Stomach smooth muscle (tissue), 2 donors: ENCODE measurements around the gene RTCB.
"Not testable (repeated sequence)": the region's sequence is repeated elsewhere in the genome, so short reads cannot be mapped to it uniquely, and the experiment has no call there.

Experiments
- H3K27ac ChIP-seq: one replicate; pipeline ENCODE4 v1.7.0; 2013; ENCODE audit warnings: mild to moderate bottlenecking, low read length, inconsistent platforms
- H3K27me3 ChIP-seq, 2 donors: one replicate each; pipeline ENCODE4 v1.7.0; 2013; ENCODE audit warnings: low read length in 2 of 2; ENCODE audit not compliant: insufficient read depth in 2 of 2, control insufficient read depth in 1 of 2
- H3K36me3 ChIP-seq, 2 donors: one replicate each; pipeline ENCODE4 v1.7.0; 2013; ENCODE audit warnings: low read length in 2 of 2; ENCODE audit not compliant: control insufficient read depth in 2 of 2, insufficient read depth in 2 of 2
- H3K4me1 ChIP-seq: one replicate; pipeline ENCODE4 v1.7.0; 2013; ENCODE audit warnings: low read length; ENCODE audit not compliant: control insufficient read depth, insufficient read depth
- H3K4me3 ChIP-seq, 2 donors: one replicate each; pipeline ENCODE4 v1.7.0; 2013; ENCODE audit warnings: low read length in 2 of 2
- H3K9ac ChIP-seq, 2 donors: one replicate each; pipeline ENCODE4 v1.7.0; 2013; ENCODE audit warnings: low read length in 2 of 2, mild to moderate bottlenecking in 1 of 2
- H3K9me3 ChIP-seq, 2 donors: one replicate each; pipeline ENCODE4 v1.7.0; 2013; ENCODE audit warnings: low read length in 2 of 2; ENCODE audit not compliant: control insufficient read depth in 2 of 2
- donor health status: healthy.
- donor health status: Pancreatic carcinoma.

Gene RTCB

DNA sequence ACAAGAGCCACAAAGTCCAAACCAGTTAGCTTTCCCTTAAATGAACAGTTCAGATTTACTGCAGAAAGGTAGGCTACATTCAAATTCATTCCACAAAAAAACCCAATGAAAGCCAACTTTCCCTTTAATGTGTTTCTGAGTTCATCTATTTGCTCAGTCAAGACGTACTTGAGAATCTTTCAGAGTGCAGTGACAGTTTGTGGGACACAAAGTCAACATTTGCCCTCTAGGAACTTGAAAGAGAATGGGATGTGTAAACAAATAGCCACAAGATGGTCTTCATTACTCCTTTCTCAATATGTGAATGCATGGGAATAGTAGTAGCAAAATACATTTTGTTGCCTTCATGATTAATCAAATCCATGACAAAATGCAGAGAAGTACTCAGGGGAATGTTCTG lies 15.8 kb downstream of the RTCB start:
- no peaks in the 10 kb centered on the region for H3K9me3 ChIP-seq
- H3K9ac ChIP-seq = no peak overlapping the region
- no peak overlapping the region for H3K27ac ChIP-seq
- H3K27me3 ChIP-seq = no peaks in the 10 kb centered on the region
- H3K4me3 ChIP-seq = no peak overlapping the region
- peaks cover 67 to 78% of the 10 kb centered on the region in 2 donors for H3K36me3 ChIP-seq
- H3K4me1 ChIP-seq = no peaks in the 10 kb centered on the region

DNA sequence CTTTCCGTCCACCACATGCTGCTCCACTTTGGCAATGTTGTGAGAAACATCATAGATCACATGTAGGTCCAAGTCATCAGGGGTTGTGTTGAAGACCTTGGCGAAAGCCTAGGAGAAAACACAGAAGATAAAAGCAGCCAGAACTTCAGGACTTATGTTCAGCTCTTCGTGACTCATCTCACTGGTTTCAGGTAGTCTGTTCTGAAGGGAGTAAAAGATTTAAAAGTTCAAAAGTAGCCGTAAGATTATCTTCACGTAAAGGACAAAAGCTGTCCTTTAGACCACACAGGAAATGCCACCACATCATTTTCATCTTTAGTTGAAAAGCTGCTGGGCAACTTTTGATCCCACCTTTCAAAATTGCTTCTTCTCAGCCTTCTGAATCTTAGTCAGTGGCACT lies 16.9 kb downstream of the RTCB start:
- no peak overlapping the region for H3K4me3 ChIP-seq
- no peak overlapping the region for H3K9ac ChIP-seq
- no peaks in the 10 kb centered on the region for H3K9me3 ChIP-seq
- peaks cover 64 to 70% of the 10 kb centered on the region in 2 donors for H3K36me3 ChIP-seq
- no peak overlapping the region for H3K27ac ChIP-seq
- H3K27me3 ChIP-seq = no peaks in the 10 kb centered on the region
- H3K4me1 ChIP-seq = no peaks in the 10 kb centered on the region

DNA sequence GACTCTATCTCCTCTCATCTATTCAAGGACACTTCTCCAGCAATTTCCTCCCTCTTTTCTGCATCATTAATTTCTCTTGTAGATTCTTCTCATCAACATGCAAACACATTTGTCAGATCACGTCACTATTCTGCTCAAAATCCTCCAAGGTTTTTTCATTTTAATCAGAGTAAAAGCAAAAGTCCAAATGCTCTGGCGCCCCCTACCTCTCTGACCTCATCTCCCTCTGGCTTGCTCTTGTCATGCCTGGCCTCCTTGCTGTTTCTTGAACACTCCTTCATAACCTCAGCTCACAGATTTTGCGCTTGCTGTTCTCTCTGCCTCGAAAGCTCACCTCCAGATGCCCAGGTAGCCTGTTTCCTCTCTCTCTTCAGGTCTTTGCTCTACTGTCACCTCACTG lies 22.4 kb downstream of the RTCB start:
- Histone ChIP-seq H3K9ac (no peak overlapping the region), H3K9me3 (no peaks in the 10 kb centered on the region), H3K27me3 (no peaks in the 10 kb centered on the region), H3K36me3 (peaks cover 46 to 62% of the 10 kb centered on the region in 2 donors), H3K4me3 (no peak overlapping the region), H3K4me1 (no peaks in the 10 kb centered on the region), H3K27ac (no peak overlapping the region)

DNA sequence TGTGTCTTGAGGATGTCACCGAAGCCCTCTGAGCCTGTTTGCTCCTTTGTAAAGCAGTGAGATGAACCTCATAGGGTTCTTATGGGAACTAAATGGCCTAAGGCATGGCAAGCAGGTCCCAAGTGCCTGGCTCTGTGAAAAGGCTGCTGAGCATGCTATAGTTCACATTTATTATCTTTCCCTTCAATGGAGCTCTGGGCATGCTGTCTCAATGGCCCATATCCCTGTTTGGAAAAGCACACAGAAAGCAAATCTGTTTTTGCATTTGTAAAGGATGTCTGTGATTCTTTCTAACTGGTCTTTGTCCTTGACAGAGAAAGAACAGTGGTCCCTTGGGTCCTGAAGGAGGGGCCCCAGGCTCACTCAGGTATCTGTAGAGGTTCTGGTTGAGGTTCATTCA lies 26.4 kb downstream of the RTCB start:
- Histone ChIP-seq H3K27ac (no peak overlapping the region), H3K9ac (no peak overlapping the region), H3K36me3 (peaks cover 18 to 32% of the 10 kb centered on the region in 2 donors), H3K27me3 (no peaks in the 10 kb centered on the region), H3K4me1 (no peaks in the 10 kb centered on the region), H3K4me3 (no peak overlapping the region), H3K9me3 (no peaks in the 10 kb centered on the region)

GRCh38 chr22:32380991-32381390 lies 31.1 kb downstream of the RTCB start:
- Histone ChIP-seq H3K9me3 (no peaks in the 10 kb centered on the region), H3K4me1 (no peaks in the 10 kb centered on the region), H3K9ac (no peak overlapping the region), H3K36me3 (peaks cover 0 to 5% of the 10 kb centered on the region in 2 donors), H3K27me3 (no peaks in the 10 kb centered on the region), H3K4me3 (no peak overlapping the region), H3K27ac (no peak overlapping the region)

- Histone ChIP-seq H3K9me3 (no peaks in the 10 kb centered on the region), H3K9ac (no peak overlapping the region), H3K4me3 (no peak overlapping the region), H3K27me3 (no peaks in the 10 kb centered on the region), H3K4me1 (no peaks in the 10 kb centered on the region), H3K27ac (no peak overlapping the region), H3K36me3 (no peaks in the 10 kb centered on the region)
Measured at GRCh38 chr22:32378707-32379272, 33.3 kb downstream of the RTCB start.

DNA sequence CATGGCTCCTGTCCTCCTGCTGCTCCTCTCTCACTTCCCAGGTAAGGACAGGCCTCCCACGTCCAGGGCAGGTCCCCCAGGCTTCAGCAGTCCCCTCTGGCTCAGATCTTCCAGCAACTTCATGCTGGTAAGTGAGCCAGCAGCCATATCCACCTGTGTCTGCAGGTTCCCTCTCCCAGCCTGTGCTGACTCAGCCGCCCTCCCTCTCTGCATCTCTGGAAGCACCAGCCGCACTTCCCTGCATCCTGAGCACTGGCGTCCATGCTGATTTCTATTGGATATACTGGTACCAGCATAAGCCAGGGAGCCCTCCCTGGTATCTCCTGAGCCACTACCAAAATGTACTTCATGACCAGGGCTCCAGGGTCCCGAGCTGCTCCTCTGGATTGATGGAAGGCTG lies 35.4 kb downstream of the RTCB start:
- Histone ChIP-seq H3K9me3 (no peaks in the 10 kb centered on the region), H3K4me3 (no peak overlapping the region), H3K36me3 (no peaks in the 10 kb centered on the region), H3K9ac (no peak overlapping the region), H3K27me3 (no peaks in the 10 kb centered on the region), H3K4me1 (no peaks in the 10 kb centered on the region), H3K27ac (no peak overlapping the region)

- Histone ChIP-seq H3K9me3 (no peaks in the 10 kb centered on the region), H3K27ac (no peak overlapping the region), H3K27me3 (no peaks in the 10 kb centered on the region), H3K4me1 (no peaks in the 10 kb centered on the region), H3K4me3 (no peak overlapping the region), H3K9ac (no peak overlapping the region), H3K36me3 (no peaks in the 10 kb centered on the region)
Measured at GRCh38 chr22:32375678-32376450, 36.2 kb downstream of the RTCB start.

DNA sequence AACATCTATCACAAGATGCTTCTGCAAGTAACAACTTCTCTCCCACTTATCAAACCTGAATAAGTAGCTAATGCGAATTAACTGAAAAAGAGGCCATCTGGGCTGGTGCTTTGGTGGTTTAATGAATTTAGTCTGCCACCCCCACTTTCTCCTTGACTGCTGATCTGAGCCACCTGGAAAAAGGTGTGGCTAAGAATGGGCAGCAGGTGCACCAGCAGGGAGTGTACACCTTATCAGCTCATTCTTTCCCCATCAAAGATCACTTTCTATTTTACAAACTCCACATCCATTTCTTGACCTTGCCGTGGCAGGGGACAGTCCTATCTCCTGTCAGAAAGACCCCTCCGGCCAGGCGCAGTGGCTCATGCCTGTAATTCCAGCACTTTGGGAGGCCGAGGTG lies 47.8 kb downstream of the RTCB start:
- H3K9me3 ChIP-seq = no peaks in the 10 kb centered on the region
- H3K27ac ChIP-seq = no peak overlapping the region
- H3K27me3 ChIP-seq = no peaks in the 10 kb centered on the region
- H3K4me1 ChIP-seq = no peaks in the 10 kb centered on the region
- H3K36me3 ChIP-seq = no peaks in the 10 kb centered on the region
- H3K4me3 ChIP-seq = no peak overlapping the region
- no peak overlapping the region for H3K9ac ChIP-seq

DNA sequence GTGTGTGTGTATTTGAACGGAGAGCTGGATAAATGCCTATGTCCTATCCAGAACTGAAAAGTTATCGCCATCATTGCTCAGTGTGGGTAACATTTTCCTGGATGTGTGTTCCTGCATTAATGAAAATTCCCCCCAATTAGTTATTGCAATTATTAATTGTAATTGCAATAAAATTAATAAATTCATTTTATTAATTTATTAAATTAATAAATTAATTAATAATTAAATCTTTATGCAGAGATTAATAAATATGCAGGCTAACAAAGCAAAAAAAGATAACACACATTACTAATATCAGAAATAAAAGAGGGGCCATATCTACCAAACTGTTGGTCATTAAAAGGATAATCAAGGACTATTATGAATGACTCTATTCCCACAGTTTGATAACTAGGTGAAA lies 50.8 kb downstream of the RTCB start:
- Histone ChIP-seq H3K27ac (no peak overlapping the region), H3K9ac (no peak overlapping the region), H3K4me3 (no peak overlapping the region), H3K4me1 (no peaks in the 10 kb centered on the region), H3K36me3 (no peaks in the 10 kb centered on the region), H3K9me3 (no peaks in the 10 kb centered on the region), H3K27me3 (no peaks in the 10 kb centered on the region)

DNA sequence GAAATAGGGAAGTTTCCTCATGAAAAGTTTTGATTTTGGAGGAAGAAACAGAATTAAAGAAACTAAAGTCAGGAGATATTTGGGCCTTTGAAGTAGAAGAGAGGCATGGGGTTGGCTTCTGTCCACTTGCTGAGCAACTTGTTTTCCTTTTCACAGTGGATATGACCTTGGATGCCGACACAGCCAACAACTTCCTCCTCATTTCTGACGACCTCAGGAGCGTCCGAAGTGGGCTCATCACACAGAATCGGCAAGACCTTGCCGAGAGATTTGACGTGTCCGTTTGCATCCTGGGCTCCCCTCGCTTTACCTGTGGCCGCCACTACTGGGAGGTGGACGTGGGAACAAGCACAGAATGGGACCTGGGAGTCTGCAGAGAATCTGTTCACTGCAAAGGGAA lies 52.0 kb downstream of the RTCB start:
- H3K36me3 ChIP-seq, H3K4me1 ChIP-seq, H3K27me3 ChIP-seq, H3K27ac ChIP-seq, H3K9ac ChIP-seq, H3K9me3 ChIP-seq, H3K4me3 ChIP-seq: not testable (repeated sequence)
